OCI-LY3 (cell line): Measurements from ENCODE around the gene CLPTM1.

Source experiments
- H2AFZ ChIP-seq: fragments of 200-600, 300-600 bp; shearing (Covaris generic); 2 replicates; pipeline ENCODE4 v1.6.0; 2014; ENCODE audit warnings: antibody characterized with exemption, low read depth, low read length
- H3K27ac ChIP-seq: fragments of 200-600, 300-600 bp; sonication (generic); 2 replicates; pipeline ENCODE4 v1.5.1; 2014; ENCODE audit warnings: mild to moderate bottlenecking, low read length, moderate library complexity, mixed read lengths
- H3K27me3 ChIP-seq: fragments of 200-600, 300-600 bp; sonication (generic); 2 replicates; pipeline ENCODE4 v1.6.1; 2014; ENCODE audit warnings: low read depth, low read length, mixed read lengths
- H3K36me3 ChIP-seq: fragments of 200-600, 300-600 bp; sonication (generic); replicated peaks from 2 replicates; pipeline ENCODE3; 2014; ENCODE audit warnings: low read depth, low read length, mixed read lengths
- H3K4me1 ChIP-seq: fragments of 300-600, 200-600 bp; sonication (generic); 2 replicates; pipeline ENCODE4 v1.6.1; 2014; ENCODE audit warnings: low read length, mixed read lengths
- H3K4me2 ChIP-seq: fragments of 200-600, 300-600 bp; sonication (generic); 2 replicates; pipeline ENCODE4 v1.6.1; 2014; ENCODE audit warnings: low read length, mixed read lengths
- H3K4me3 ChIP-seq: fragments of 300-600, 200-600 bp; sonication (generic); 2 replicates; pipeline ENCODE4 v1.5.1; 2014; ENCODE audit warnings: antibody characterized with exemption, mild to moderate bottlenecking, low read length, moderate library complexity
- H3K79me2 ChIP-seq: fragments of 300-600, 200-600 bp; shearing (Covaris generic); 2 replicates; pipeline ENCODE4 v1.6.1; 2014; ENCODE audit warnings: mild to moderate bottlenecking, low read length, mixed read lengths
- H3K9ac ChIP-seq: fragments of 300-600, 200-600 bp; shearing (Covaris generic); 2 replicates; pipeline ENCODE4 v1.6.0; 2014; ENCODE audit warnings: mild to moderate bottlenecking, low read length, moderate library complexity
- H3K9me3 ChIP-seq: fragments of 200-600, 300-600 bp; shearing (Covaris generic); 2 replicates; pipeline ENCODE4 v1.6.1; 2014; ENCODE audit warnings: low read length, mixed read lengths; ENCODE audit not compliant: insufficient read depth
- H4K20me1 ChIP-seq: fragments of 200-600, 300-600 bp; sonication (generic); 2 replicates; pipeline ENCODE4 v1.6.1; 2016; ENCODE audit warnings: low read length, mixed read lengths; ENCODE audit not compliant: insufficient read depth
- EZH2phosphoT487 ChIP-seq: fragments of 200-600 bp; shearing (Covaris generic); IDR thresholded peaks from 2 replicates; pipeline ENCODE4 v1.6.1; 2018; ENCODE audit warnings: antibody characterized with exemption, mixed run types, low read depth
- TF ChIP-seq, protein P1 (sequence below): fragments of 200-600, 300-600 bp; sonication (generic); IDR thresholded peaks from 2 replicates; pipeline ENCODE4 v1.5.1; 2014; ENCODE audit warnings: antibody characterized with exemption, low read length, low read depth

CLPTM1 gene

GRCh38 chr19:44931541-44931940 lies 23.6 kb upstream of the CLPTM1 start:
- H3K36me3 ChIP-seq = no peaks in the 10 kb centered on the region
- no peaks in the 10 kb centered on the region for H4K20me1 ChIP-seq
- H3K9me3 ChIP-seq = no peaks in the 10 kb centered on the region
- no peak overlapping the region for H2AFZ ChIP-seq
- H3K4me1 ChIP-seq = no peaks in the 10 kb centered on the region
- no peak overlapping the region for H3K9ac ChIP-seq
- no peak overlapping the region for H3K27ac ChIP-seq
- H3K4me3 ChIP-seq = no peak overlapping the region
- no peaks in the 10 kb centered on the region for H3K79me2 ChIP-seq
- 0 out of 2 replicates have a peak, but pooled peaks cover 4% of the 10 kb centered on the region for H3K27me3 ChIP-seq
- TF ChIP-seq, protein P1, sequence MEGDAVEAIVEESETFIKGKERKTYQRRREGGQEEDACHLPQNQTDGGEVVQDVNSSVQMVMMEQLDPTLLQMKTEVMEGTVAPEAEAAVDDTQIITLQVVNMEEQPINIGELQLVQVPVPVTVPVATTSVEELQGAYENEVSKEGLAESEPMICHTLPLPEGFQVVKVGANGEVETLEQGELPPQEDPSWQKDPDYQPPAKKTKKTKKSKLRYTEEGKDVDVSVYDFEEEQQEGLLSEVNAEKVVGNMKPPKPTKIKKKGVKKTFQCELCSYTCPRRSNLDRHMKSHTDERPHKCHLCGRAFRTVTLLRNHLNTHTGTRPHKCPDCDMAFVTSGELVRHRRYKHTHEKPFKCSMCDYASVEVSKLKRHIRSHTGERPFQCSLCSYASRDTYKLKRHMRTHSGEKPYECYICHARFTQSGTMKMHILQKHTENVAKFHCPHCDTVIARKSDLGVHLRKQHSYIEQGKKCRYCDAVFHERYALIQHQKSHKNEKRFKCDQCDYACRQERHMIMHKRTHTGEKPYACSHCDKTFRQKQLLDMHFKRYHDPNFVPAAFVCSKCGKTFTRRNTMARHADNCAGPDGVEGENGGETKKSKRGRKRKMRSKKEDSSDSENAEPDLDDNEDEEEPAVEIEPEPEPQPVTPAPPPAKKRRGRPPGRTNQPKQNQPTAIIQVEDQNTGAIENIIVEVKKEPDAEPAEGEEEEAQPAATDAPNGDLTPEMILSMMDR = no peak
- TF ChIP-seq EZH2phosphoT487 = no peak
- H3K4me2 ChIP-seq = no peak overlapping the region

DNA sequence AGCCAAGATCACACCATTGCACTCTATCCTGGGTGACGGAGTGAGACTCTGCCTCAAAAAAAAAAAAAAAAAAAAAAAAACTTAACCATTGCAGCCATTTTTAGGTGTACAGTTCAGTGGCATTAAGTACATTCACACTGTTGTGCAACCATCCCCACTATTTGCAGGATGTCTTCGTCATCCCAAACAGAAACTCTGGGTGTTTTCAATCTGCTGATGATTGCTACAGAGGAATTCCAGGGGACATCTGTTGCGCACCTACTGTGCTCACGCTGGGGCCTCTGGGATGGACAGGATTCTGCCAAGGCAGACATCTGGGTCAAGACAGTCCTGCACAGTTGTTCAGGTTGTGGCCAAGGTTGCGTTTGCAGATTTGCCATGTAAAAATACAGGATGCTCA lies 15.5 kb upstream of the CLPTM1 start:
- H3K27ac ChIP-seq = no peak overlapping the region
- 0 out of 2 replicates have a peak, but pooled peaks cover 3% of the 10 kb centered on the region for H3K27me3 ChIP-seq
- no peaks in the 10 kb centered on the region for H3K79me2 ChIP-seq
- no peaks in the 10 kb centered on the region for H3K36me3 ChIP-seq
- no peak overlapping the region for H2AFZ ChIP-seq
- H3K4me1 ChIP-seq = peaks cover 5% of the 10 kb centered on the region; the same call in 1 of the 2 replicates
- no peak overlapping the region for H3K4me3 ChIP-seq
- no peak for TF ChIP-seq EZH2phosphoT487
- TF ChIP-seq, protein P1 = no peak
- H3K4me2 ChIP-seq = no peak overlapping the region
- no peaks in the 10 kb centered on the region for H4K20me1 ChIP-seq
- no peak overlapping the region for H3K9ac ChIP-seq
- no peaks in the 10 kb centered on the region for H3K9me3 ChIP-seq

- H4K20me1 ChIP-seq = no peaks in the 10 kb centered on the region
- no peak within 1 kb of the TSS for H3K4me3 ChIP-seq
- H3K79me2 ChIP-seq = no peaks in the 10 kb centered on the region
- H3K9ac ChIP-seq = no peak within 1 kb of the TSS
- H3K4me2 ChIP-seq = no peak within 1 kb of the TSS
- peaks cover 5% of the 10 kb centered on the region; the same call in 1 of the 2 replicates for H3K4me1 ChIP-seq
- H3K27ac ChIP-seq = no peak within 1 kb of the TSS
- H3K9me3 ChIP-seq = no peaks in the 10 kb centered on the region
- H2AFZ ChIP-seq = no peak within 1 kb of the TSS
- H3K36me3 ChIP-seq = no peaks in the 10 kb centered on the region
- no peaks in the 10 kb centered on the region for H3K27me3 ChIP-seq
- TF ChIP-seq, protein P1 = no peak
- no peak for TF ChIP-seq EZH2phosphoT487
Measured at GRCh38 chr19:44942067-44942571, 13.1 kb upstream of the CLPTM1 start, which contains the start of gene APOC4. Gene APOC4, plus strand, starts transcription at chr19:44942237. Its CDS starts 41 bp downstream, at chr19:44942278.

DNA sequence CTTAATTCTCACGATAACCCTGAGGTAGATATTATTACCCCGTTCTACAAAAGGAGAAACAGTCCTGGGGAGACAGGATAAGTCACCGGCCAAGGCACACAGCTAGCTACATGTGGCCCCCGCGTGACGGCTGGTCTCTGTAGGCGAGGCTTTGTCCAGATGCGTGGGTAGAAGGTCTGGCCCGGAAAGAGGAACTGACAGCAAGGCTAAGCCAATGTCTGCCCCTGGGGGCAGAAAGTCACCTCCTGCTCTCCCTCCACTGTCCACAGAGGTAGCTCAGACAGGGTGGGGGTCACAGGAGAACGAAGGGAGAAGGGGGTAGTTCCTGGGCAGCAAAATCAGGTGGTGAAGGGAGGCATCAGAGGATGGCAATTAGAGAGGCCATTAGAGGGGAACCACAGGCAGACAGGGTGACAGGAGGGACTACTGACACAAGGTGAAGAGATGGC lies 11.4 kb upstream of the CLPTM1 start:
- peak overlapping the region; percentile 69 for H2AFZ ChIP-seq
- no peaks in the 10 kb centered on the region for H3K27me3 ChIP-seq
- no peaks in the 10 kb centered on the region for H3K9me3 ChIP-seq
- peaks cover 5% of the 10 kb centered on the region; the same call in 1 of the 2 replicates for H3K4me1 ChIP-seq
- H3K4me2 ChIP-seq = peak overlapping the region; percentile 15
- no peak overlapping the region for H3K4me3 ChIP-seq
- TF ChIP-seq, protein P1 = no peak
- TF ChIP-seq EZH2phosphoT487 = no peak
- H3K9ac ChIP-seq = no peak overlapping the region
- H3K79me2 ChIP-seq = no peaks in the 10 kb centered on the region
- no peaks in the 10 kb centered on the region for H3K36me3 ChIP-seq
- H4K20me1 ChIP-seq = no peaks in the 10 kb centered on the region
- H3K27ac ChIP-seq = no peak overlapping the region
